D721Med (cell line): ENCODE results near the gene C19orf85.
A peak's percentile ranks its signal among the peaks of the same experiment; 100 is the strongest.
"Not testable (repeated sequence)": the region's sequence is repeated elsewhere in the genome, so short reads cannot be mapped to it uniquely, and the experiment has no call there.

ENCODE experiments used
- DNase-seq: peaks from one replicate; pipeline ENCODE4 v3.0.0; 2011; ENCODE audit warnings: low spot score; ENCODE audit not compliant: insufficient read length
- FAIRE-seq: peaks from 2 replicates; lab custom pipeline; 2011; peaks lifted over from hg19 to GRCh38; lab: Jason Lieb, UNC
- CTCF ChIP-seq: IDR thresholded peaks from 2 replicates; pipeline ENCODE4 v1.5.1; 2012; ENCODE audit warnings: mild to moderate bottlenecking, control low read depth; ENCODE audit not compliant: insufficient read depth; ENCODE audit errors: missing control alignments

C19orf85 gene

GRCh38 chr19:55454787-55455243 is 9.7 kb downstream of the C19orf85 start:
- DNase-seq (no peak), FAIRE-seq (no peak)
- TF ChIP-seq CTCF = peak; percentile 54

GRCh38 chr19:55453511-55454260 is 10.9 kb downstream of the C19orf85 start:
- no peak for DNase-seq
- FAIRE-seq = no peak
- TF ChIP-seq CTCF = no peak

- DNase-seq (peak; percentile 96), FAIRE-seq (no peak)
- TF ChIP-seq CTCF = no peak
Measured at GRCh38 chr19:55452749-55453346, 11.7 kb downstream of the C19orf85 start.

- DNase-seq (no peak), FAIRE-seq (no peak)
- no peak for TF ChIP-seq CTCF
Measured at GRCh38 chr19:55451965-55452748, 12.4 kb downstream of the C19orf85 start.

GRCh38 chr19:55451163-55451964 is 13.2 kb downstream of the C19orf85 start:
- FAIRE-seq = no peak
- no peak for DNase-seq
- no peak for TF ChIP-seq CTCF

- TF ChIP-seq CTCF = no peak
Measured at GRCh38 chr19:55449469-55449868, 15.1 kb downstream of the C19orf85 start.

GRCh38 chr19:55448175-55448490 is 16.4 kb downstream of the C19orf85 start:
- not testable (repeated sequence) for FAIRE-seq

More at GRCh38 chr19:55449469-55449868, 15.1 kb downstream of the C19orf85 start:
- FAIRE-seq = no peak
- DNase-seq = no peak

More at GRCh38 chr19:55448175-55448490, 16.4 kb downstream of the C19orf85 start:
- DNase-seq = not testable (repeated sequence)
